ENCODE results near the gene CDKL5.

DNA sequence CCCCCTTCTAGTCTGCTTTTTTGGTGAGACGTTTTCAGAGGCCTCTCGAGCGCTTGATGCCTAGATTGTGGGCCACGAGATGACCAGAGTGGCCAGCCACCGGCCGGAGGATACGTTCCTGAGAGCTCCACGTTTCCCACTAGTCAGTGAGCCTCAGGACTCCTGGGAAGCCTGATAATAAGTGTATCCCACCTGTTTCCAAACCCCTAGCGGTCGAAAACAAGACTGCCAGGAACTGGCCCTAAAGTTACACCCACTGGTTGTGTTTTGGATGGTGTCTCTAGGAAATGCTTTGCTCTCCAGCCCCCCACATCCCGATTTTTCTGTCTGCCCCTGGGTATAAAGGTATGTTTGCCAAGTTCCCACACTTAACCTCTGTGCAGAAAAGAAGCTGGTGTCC lies 251.1 kb downstream of the CDKL5 start:
- TF ChIP-seq, protein P1, sequence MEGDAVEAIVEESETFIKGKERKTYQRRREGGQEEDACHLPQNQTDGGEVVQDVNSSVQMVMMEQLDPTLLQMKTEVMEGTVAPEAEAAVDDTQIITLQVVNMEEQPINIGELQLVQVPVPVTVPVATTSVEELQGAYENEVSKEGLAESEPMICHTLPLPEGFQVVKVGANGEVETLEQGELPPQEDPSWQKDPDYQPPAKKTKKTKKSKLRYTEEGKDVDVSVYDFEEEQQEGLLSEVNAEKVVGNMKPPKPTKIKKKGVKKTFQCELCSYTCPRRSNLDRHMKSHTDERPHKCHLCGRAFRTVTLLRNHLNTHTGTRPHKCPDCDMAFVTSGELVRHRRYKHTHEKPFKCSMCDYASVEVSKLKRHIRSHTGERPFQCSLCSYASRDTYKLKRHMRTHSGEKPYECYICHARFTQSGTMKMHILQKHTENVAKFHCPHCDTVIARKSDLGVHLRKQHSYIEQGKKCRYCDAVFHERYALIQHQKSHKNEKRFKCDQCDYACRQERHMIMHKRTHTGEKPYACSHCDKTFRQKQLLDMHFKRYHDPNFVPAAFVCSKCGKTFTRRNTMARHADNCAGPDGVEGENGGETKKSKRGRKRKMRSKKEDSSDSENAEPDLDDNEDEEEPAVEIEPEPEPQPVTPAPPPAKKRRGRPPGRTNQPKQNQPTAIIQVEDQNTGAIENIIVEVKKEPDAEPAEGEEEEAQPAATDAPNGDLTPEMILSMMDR (IDR thresholded peaks at IDR 0.05; ENCODE audit: insufficient read depth, low read length) = no peak
- no peak for TF ChIP-seq POLR2AphosphoS5 (IDR thresholded peaks at IDR 0.05; ENCODE audit: low read depth)
- TF ChIP-seq REST (IDR thresholded peaks at IDR 0.05; ENCODE audit: insufficient replicate concordance, low read depth) = no peak
- TF ChIP-seq GABPA (IDR thresholded peaks at IDR 0.05; ENCODE audit: low read depth) = no peak
- no peak for TF ChIP-seq SPI1 (IDR thresholded peaks at IDR 0.05; ENCODE audit: borderline replicate concordance, low read depth)
